ENCODE measurements around the gene BTBD10. TPM values are rescaled to one million over a fixed set of nuclear protein-coding genes. Genes with fewer than 3 reads are reported as not detected.

Gene BTBD10
- total RNA-seq, 1 experiment from 2014 or later, result 23.3 TPM

DNA sequence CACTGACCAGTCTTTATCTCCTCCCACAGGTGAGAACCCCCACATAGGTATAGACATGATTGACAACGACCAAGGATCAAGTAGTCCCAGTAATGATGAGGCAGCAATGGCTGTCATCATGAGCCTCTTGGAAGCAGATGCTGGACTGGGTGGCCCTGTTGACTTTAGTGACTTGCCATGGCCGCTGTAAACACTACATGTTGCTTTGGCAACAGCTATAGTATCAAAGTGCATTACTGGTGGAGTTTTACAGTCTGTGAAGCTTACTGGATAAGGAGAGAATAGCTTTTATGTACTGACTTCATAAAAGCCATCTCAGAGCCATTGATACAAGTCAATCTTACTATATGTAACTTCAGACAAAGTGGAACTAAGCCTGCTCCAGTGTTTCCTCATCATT lies 76.5 kb downstream of the BTBD10 start:
- no peak overlapping the region for H2BK5ac ChIP-seq (ENCODE audit: insufficient read length, low read length)
- H3K79me1 ChIP-seq (ENCODE audit: insufficient read depth, low read depth, low read length, poor library complexity, severe bottlenecking), result no peaks in the 10 kb centered on the region
- H3K4ac ChIP-seq (ENCODE audit: low read depth, low read length), result no peak overlapping the region
- Mint-ChIP-seq H3K4me3 (no peak overlapping the region), H3K27ac (no peak overlapping the region), H3K36me3 (ENCODE audit: insufficient read depth in 1 of 3, low read depth in 3 of 3) (peaks cover 0 to 12% (median 8%) of the 10 kb centered on the region in 3 experiments; a peak in 5 of 7 replicates), H3K9me3 (no peaks in the 10 kb centered on the region), H3K27me3 (ENCODE audit: low read depth) (no peaks in the 10 kb centered on the region), H3K4me1 (no peaks in the 10 kb centered on the region)
- H3K14ac ChIP-seq (ENCODE audit: insufficient read depth, low read length), result no peak overlapping the region
- no peak overlapping the region for H2BK120ac ChIP-seq (ENCODE audit: low read depth, low read length, poor library complexity, severe bottlenecking)
- no peaks in the 10 kb centered on the region for H4K20me1 ChIP-seq (ENCODE audit: control insufficient read depth, insufficient read depth, insufficient read length)
- no peak overlapping the region for H4K8ac ChIP-seq (replicated peaks; ENCODE audit: insufficient read length, low read depth, low read length)
- H4K91ac ChIP-seq (ENCODE audit: insufficient read length, low read depth, low read length), result no peak overlapping the region
- no peak overlapping the region for H4K5ac ChIP-seq (ENCODE audit: insufficient read length, low read depth, low read length)
- no peaks in the 10 kb centered on the region for H3K4me1 ChIP-seq (ENCODE audit: insufficient read depth, low read length)
- H2AK5ac ChIP-seq (ENCODE audit: insufficient read length, low read length), result no peak overlapping the region
- no peak overlapping the region for H2BK12ac ChIP-seq (ENCODE audit: insufficient read length, low read depth, low read length)
- H3K23ac ChIP-seq (ENCODE audit: insufficient read length, low read depth, low read length), result no peak overlapping the region
- H3K79me2 ChIP-seq (ENCODE audit: insufficient read depth, low read length), result no peaks in the 10 kb centered on the region
- no peaks in the 10 kb centered on the region for H3K27me3 ChIP-seq (ENCODE audit: insufficient read depth, low read length)
- H3K27ac ChIP-seq (ENCODE audit: insufficient read length, low read depth, low read length), result no peak overlapping the region
- no CpG with 5 or more reads among the region's 2 CpGs for WGBS (ENCODE audit: extremely low coverage, insufficient read length, low lambda C conversion rate)
- H3K9ac ChIP-seq (ENCODE audit: extremely low read depth, insufficient read length, low read length), result no peak overlapping the region
- H3K4me2 ChIP-seq (ENCODE audit: insufficient read depth, insufficient read length, low read length), result no peak overlapping the region
- H3T11ph ChIP-seq (ENCODE audit: low read length), result no peak overlapping the region
- no peak overlapping the region for H3K56ac ChIP-seq (ENCODE audit: insufficient read length, low read depth, low read length)
- TF ChIP-seq, protein P1, sequence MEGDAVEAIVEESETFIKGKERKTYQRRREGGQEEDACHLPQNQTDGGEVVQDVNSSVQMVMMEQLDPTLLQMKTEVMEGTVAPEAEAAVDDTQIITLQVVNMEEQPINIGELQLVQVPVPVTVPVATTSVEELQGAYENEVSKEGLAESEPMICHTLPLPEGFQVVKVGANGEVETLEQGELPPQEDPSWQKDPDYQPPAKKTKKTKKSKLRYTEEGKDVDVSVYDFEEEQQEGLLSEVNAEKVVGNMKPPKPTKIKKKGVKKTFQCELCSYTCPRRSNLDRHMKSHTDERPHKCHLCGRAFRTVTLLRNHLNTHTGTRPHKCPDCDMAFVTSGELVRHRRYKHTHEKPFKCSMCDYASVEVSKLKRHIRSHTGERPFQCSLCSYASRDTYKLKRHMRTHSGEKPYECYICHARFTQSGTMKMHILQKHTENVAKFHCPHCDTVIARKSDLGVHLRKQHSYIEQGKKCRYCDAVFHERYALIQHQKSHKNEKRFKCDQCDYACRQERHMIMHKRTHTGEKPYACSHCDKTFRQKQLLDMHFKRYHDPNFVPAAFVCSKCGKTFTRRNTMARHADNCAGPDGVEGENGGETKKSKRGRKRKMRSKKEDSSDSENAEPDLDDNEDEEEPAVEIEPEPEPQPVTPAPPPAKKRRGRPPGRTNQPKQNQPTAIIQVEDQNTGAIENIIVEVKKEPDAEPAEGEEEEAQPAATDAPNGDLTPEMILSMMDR (conservative IDR thresholded peaks at IDR 0.05), result no peak
- no peaks in the 10 kb centered on the region for H3K23me2 ChIP-seq (ENCODE audit: insufficient read length, low read depth, low read length, poor library complexity, severe bottlenecking)
- no peak for DNase-seq
- H2BK15ac ChIP-seq (ENCODE audit: low read depth, low read length), result no peak overlapping the region
- H3K9me3 ChIP-seq (ENCODE audit: control insufficient read depth, low read depth, low read length), result no peaks in the 10 kb centered on the region
- H3K18ac ChIP-seq (ENCODE audit: insufficient read length, low read depth, low read length), result no peak overlapping the region
- no peak overlapping the region for H2BK20ac ChIP-seq (ENCODE audit: low read depth, low read length, poor library complexity, severe bottlenecking)
- H2AFZ ChIP-seq (ENCODE audit: low read length), result no peak overlapping the region

Measured in H9 (cell line).